Measurements from ENCODE around the gene TVP23B. TPM values are rescaled to one million over a fixed set of nuclear protein-coding genes. Genes with fewer than 3 reads are reported as not detected.

Gene TVP23B
- total and polyA plus RNA-seq, 2 of the 13 experiments (the other 11 are each of a cell fraction or from before 2014, with no cell fraction given), result 45.1 to 66.5 TPM

DNA sequence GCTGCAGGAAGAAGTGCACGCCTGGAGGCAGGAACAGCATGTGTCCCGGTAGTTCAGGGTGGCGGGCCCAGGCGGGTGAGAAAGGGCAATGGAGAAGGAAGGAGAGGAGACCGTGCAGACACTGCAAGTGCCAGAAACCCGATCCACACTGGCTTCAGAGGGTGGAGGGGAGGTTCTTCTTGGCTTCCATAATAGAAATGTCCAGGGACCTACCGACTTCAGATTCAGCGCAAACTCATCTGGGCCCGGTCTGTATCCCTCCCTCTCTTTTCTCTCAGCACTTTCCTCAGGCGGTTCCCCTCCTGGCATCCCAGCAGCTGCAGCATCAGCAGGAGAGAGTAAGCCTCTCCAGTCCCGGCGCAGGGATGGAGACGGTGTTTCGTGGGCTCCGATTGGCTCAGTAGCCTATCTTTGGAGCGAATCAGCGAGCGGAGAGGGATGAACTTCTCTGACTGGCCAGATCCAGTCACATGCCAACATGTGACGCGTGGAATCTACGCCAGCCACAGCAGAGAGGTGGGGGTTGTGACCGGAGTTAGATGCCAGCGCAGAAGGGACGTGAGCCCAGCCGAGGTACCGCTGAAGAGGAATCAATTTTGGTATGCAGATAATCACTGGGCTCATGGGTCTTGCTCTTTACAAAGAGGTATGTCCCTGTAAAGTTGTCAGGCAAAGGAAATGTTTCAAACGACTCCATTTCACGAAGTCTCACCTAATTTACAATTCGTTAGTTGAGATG lies 75.0 kb downstream of the TVP23B start (continued):
- TF ChIP-seq, protein P1, sequence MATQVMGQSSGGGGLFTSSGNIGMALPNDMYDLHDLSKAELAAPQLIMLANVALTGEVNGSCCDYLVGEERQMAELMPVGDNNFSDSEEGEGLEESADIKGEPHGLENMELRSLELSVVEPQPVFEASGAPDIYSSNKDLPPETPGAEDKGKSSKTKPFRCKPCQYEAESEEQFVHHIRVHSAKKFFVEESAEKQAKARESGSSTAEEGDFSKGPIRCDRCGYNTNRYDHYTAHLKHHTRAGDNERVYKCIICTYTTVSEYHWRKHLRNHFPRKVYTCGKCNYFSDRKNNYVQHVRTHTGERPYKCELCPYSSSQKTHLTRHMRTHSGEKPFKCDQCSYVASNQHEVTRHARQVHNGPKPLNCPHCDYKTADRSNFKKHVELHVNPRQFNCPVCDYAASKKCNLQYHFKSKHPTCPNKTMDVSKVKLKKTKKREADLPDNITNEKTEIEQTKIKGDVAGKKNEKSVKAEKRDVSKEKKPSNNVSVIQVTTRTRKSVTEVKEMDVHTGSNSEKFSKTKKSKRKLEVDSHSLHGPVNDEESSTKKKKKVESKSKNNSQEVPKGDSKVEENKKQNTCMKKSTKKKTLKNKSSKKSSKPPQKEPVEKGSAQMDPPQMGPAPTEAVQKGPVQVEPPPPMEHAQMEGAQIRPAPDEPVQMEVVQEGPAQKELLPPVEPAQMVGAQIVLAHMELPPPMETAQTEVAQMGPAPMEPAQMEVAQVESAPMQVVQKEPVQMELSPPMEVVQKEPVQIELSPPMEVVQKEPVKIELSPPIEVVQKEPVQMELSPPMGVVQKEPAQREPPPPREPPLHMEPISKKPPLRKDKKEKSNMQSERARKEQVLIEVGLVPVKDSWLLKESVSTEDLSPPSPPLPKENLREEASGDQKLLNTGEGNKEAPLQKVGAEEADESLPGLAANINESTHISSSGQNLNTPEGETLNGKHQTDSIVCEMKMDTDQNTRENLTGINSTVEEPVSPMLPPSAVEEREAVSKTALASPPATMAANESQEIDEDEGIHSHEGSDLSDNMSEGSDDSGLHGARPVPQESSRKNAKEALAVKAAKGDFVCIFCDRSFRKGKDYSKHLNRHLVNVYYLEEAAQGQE (IDR thresholded peaks at IDR 0.05; ENCODE audit: borderline replicate concordance in 1 of 2, low read depth in 1 of 2, low read length in 2 of 2), result no peak
- TF ChIP-seq CEBPB (IDR thresholded peaks at IDR 0.05; ENCODE audit: borderline replicate concordance, low read depth, low read length) (no peak), TERF1 (CRISPR knock-in tag; IDR thresholded peaks at IDR 0.05) (no peak), HHEX (CRISPR knock-in tag; IDR thresholded peaks at IDR 0.05) (no peak), PAWR (CRISPR knock-in tag; IDR thresholded peaks at IDR 0.05; ENCODE audit: borderline replicate concordance) (no peak), ZNF530 (CRISPR knock-in tag; IDR thresholded peaks at IDR 0.05; ENCODE audit: low read depth) (no peak), SRSF4 (IDR thresholded peaks at IDR 0.05; ENCODE audit: low read depth, low read length, poor library complexity, severe bottlenecking) (no peak), ELK4 (CRISPR knock-in tag; IDR thresholded peaks at IDR 0.05; ENCODE audit: borderline replicate concordance) (no peak), EZH2 (conservative IDR thresholded peaks at IDR 0.05; ENCODE audit: low read depth, low read length) (no peak), ATF2 (CRISPR knock-in tag; IDR thresholded peaks at IDR 0.05) (0 out of 2 replicates have a peak, but pooled peaks have one; percentile 12), ZNF33A (CRISPR knock-in tag; IDR thresholded peaks at IDR 0.05; ENCODE audit: borderline replicate concordance) (no peak), ZNF724P (CRISPR knock-in tag; IDR thresholded peaks at IDR 0.05; ENCODE audit: borderline replicate concordance) (peak; percentile 53; the same call in 1 of the 2 replicates), ATF5 (CRISPR knock-in tag; IDR thresholded peaks at IDR 0.05; ENCODE audit: low read depth) (no peak), SOX13 (IDR thresholded peaks at IDR 0.05) (no peak), SOX13 (CRISPR knock-in tag; conservative IDR thresholded peaks at IDR 0.05 in 1 of 2, IDR thresholded peaks at IDR 0.05 in 1 of 2) (no peak), RELA (CRISPR knock-in tag; IDR thresholded peaks at IDR 0.05) (no peak)
- TF ChIP-seq, protein P2, sequence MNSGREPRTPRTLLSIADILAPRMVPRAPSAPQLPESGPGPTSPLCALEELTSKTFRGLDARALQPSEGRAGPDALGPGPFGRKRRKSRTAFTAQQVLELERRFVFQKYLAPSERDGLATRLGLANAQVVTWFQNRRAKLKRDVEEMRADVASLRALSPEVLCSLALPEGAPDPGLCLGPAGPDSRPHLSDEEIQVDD (CRISPR knock-in tag; IDR thresholded peaks at IDR 0.05; ENCODE audit: borderline replicate concordance), result no peak
